Measurements from ENCODE around the gene TM9SF4.

The TM9SF4 gene

DNA sequence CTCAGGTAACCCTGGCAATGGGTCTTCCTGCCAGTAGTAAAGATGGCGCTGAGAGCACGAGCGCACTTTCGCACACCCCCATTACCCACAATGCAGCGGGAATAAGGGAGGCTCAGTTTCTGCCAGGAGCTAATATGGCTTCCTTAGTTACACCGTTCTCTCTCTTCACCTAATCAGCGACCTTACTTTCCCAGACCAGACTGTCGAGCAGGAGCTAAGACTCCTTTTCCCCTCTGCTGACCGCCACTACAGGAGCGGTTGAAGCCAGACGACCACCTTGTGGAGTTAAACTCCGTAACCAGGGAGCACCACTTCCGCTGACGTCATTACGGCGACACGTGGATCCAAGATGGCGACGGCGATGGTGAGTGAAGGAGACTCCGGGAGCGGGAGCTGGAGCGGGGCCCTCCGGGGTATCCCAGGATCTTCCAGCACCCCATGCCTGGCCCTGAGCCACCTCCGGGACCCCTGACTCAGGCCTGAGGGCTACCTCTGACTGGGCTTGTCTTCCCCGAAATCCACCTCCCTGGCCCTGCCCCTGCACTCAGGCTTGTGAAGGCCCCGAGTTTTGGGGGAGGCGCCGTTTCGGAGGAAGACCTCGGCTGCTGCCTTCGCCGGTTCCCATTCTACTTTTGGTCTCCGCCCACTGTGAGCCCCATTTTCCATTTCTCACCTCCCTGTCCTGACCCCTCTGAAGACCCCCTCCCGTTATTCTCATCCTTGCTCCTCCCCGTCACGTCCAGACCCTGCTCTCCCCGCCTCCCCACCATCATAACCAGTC lies at the start of gene TM9SF4:
Gene TM9SF4 (plus strand): TSS at position 323 of the 781 bp plus-strand sequence. CDS start 27 bp downstream, at position 350.
- DNase-seq (ENCODE audit: low spot score), result peak; percentile 86

GRCh38 chr20:32062776-32063170 lies 46.7 kb upstream of the TM9SF4 start:
- no peak for DNase-seq (ENCODE audit: low spot score)

DNA sequence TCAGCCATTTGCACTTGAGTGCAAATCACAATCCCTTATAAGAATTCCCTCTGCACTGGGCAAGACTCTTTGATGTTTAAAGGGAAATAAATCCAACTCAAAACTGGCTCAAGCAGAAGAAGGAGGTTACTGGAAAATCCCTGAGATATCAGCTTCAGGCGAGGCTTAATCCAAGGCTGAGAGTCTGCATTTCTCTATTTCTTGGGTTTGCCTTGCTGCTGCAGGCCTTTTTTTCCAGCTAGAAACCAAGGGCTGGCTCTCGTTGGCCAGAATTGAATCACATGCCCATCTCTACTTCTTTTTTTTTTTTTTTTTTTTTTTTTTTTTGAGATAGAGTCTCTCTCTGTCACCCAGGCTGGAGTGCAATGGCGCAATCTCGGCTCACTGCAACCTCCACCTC lies 45.8 kb upstream of the TM9SF4 start:
- no peak for DNase-seq (ENCODE audit: low spot score)

DNA sequence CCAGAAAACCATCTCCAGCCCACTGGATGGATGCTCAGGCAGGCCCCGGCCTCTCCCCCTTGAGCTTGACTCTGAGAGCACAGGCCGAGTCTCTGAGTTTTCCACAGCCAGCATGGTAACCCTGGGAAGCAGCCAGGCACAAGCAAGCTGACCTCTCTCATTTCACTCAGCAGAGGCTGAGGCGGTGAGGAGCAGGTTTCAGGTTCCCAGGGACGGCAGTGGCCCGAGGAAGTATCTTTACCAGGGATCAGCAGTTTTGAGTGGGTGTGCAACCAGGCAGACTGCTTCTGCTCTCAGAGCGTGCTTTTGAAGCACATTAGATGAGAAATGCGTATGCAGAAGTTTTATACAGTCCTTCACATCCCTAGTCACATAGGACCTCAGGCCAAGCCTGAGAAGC lies 44.8 kb upstream of the TM9SF4 start:
- DNase-seq (ENCODE audit: low spot score), result no peak

DNA sequence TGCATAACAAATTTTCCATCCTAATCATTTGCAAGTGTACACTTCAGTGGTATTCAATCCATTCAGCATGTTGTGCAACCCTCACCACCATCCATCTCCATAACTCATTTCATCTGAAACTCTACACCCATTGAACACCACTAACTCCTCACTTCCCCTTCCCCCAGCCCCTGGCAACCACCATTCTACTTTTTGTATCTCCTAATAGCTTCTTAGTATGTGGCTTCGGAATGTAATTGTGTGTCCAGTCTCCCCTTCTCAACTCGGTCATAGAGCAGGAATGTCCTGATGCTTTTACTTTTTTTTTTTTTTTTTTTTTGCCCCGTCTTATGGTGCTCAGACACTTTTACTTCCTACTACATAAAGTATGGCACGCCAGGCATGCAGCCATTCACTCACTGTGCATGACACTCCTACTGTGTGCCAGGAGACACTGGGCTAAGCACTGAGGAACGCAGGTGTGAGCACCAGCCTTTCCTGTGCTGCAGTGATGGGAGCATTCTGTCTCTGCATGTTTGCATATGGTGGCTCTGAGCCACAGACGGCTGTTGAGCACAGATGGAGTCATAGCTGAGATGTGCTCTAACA lies 42.2 kb upstream of the TM9SF4 start:
- peak; percentile 74 for DNase-seq (ENCODE audit: low spot score)

- DNase-seq (ENCODE audit: low spot score), result no peak
Measured at GRCh38 chr20:32068174-32068573, 41.3 kb upstream of the TM9SF4 start.

GRCh38 chr20:32069711-32070110 lies 39.8 kb upstream of the TM9SF4 start:
- no peak for DNase-seq (ENCODE audit: low spot score)

- DNase-seq (ENCODE audit: low spot score), result no peak
Measured at GRCh38 chr20:32070282-32070681, 39.2 kb upstream of the TM9SF4 start.

DNA sequence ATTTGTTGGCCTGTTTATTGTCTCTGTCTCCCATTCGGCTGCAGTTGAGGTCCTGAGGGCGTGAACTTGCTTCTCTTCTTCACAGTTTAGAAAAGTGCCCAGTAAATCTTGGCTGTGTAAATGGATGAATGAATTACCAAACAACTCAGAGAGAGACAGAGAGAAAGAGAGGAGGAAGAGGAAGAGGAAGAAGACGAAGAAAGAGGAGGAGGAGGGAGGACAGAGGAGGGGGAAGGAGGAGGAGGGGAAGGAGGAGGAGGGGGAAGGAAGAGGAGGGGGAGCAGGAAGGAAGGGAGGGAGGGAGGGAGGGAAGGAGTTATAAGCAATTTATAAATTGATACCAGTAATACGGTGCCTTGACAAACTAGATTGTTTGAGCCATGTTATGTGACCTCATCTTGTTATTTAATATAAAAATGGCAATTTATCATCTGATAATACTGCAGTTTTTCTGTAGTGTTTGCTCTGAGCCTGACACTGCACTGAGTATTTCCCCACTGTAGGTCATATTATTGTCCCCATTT lies 38.8 kb upstream of the TM9SF4 start:
- DNase-seq (ENCODE audit: low spot score), result no peak

GRCh38 chr20:32071395-32072167 lies 37.9 kb upstream of the TM9SF4 start:
- no peak for DNase-seq (ENCODE audit: low spot score)

GRCh38 chr20:32072168-32072750 lies 37.3 kb upstream of the TM9SF4 start:
- DNase-seq (ENCODE audit: low spot score), result no peak

DNA sequence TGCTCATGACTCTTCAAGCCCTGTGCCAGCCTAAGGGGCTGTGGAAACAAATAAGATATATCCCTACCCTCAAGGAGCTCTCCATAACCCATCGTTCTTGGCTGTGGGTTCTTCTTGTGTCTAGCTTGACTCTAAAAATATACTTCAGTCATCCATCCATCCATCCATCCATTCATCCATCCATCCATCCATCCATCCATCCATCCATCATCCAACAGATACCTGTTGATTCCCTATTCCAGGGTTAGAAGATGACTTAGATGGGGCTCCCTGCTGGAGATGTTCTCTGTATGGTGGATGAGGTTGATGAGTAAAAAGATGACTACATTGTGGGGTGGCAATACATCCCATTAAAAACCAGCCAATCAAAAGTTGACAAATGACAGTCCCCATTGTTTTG lies 34.0 kb upstream of the TM9SF4 start:
- DNase-seq (ENCODE audit: low spot score), result no peak

DNA sequence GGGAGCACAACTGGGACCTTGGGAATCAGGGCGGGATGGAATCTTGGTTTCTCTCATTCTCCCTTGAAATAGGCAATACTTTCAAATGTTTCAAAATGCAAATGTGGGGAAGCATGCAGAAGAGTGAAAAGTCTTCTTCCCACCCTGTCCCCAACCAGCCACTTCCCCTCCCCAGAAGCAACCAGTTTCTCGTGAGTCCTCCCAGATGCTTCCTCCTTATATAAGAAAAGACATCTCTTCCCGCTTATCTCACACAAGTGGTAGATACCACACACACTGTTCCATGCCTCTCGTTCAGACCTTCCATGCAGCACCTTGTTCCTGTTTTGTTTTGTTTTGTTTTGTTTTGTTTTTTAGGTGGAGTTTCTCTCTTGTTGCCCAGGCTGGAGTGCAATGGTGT lies 32.3 kb upstream of the TM9SF4 start:
- no peak for DNase-seq (ENCODE audit: low spot score)

- DNase-seq (ENCODE audit: low spot score), result no peak
Measured at GRCh38 chr20:32078322-32078721, 31.2 kb upstream of the TM9SF4 start.

DNA sequence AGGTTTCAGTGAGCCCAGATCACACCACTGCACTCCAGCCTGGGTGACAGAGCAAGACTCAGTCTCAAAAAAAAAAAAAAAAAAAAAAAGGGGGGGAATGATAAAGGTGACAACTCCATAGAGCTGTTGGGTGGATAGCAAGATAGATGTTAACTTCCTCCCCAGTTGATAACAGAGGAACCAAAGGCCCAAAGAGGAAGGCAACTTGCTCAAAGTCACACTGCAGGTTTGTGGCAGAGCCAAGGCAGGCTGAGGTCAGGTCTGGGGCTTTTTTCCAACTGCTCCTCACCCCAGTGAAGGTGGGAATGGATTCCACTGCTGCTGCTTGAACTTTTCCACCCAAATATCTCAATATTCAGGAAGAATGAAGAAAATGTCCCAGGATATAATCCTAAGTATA lies 30.7 kb upstream of the TM9SF4 start:
- no peak for DNase-seq (ENCODE audit: low spot score)

- no peak for DNase-seq (ENCODE audit: low spot score)
Measured at GRCh38 chr20:32079655-32080109, 29.8 kb upstream of the TM9SF4 start.

DNA sequence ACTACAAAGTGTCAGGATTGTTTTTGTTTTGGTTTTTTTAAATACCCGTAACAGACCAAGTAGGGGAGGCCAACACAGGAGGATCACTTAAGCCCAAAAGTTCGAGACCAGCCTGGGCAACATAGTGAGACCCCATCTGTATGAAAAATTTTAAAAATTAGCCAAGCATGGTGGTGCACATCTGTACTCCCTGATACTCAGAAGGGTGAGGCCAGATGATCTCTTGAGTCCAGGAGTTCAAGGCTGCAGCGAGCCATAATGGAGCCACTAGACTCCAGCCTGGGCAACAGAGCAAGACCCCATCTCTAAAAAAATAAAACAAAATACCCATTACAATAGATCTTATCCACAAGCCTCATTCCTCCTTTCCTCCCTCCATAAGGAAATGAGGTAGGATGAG lies 28.7 kb upstream of the TM9SF4 start:
- no peak for DNase-seq (ENCODE audit: low spot score)

DNA sequence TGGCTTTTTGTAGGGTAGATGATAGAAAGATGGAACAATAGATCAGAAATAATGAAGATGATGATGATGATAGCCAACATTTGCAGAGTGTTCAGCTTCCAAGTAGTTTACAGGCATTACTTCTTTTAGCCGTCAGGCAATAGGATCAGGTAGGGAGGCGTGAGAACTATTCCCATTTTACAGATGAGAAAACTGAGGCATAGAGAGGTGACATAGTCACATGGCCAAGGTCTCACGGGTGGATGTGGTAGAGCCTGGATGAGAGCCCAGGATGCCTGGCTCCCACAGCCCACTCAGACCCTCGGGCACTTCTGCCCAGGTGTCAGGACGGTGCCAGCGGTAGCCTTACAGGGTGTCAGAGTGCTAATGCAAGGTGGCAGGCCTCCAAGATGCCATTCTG lies 26.0 kb upstream of the TM9SF4 start:
- DNase-seq (ENCODE audit: low spot score), result no peak

DNA sequence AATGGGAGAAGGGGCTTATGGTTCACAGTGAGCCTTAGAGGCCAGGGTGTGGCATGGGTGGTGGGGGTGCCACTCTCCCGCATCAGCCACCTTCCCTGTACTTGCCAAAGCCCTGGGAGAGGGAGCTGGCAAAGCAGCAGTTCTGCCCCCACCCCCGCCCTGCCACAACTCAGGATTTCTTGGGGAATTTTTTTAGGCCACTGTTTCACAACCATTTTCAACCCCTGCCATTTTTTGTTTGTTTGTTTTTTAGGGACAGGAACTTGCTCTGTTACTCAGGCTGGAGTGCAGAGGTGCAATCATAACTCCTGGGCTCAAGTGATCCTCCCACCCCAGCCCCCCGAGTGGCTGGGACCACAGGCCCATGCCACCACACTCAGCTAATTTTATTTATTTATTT lies 22.4 kb upstream of the TM9SF4 start:
- no peak for DNase-seq (ENCODE audit: low spot score)

GRCh38 chr20:32088759-32089158 lies 20.8 kb upstream of the TM9SF4 start:
- DNase-seq (ENCODE audit: low spot score), result no peak

DNA sequence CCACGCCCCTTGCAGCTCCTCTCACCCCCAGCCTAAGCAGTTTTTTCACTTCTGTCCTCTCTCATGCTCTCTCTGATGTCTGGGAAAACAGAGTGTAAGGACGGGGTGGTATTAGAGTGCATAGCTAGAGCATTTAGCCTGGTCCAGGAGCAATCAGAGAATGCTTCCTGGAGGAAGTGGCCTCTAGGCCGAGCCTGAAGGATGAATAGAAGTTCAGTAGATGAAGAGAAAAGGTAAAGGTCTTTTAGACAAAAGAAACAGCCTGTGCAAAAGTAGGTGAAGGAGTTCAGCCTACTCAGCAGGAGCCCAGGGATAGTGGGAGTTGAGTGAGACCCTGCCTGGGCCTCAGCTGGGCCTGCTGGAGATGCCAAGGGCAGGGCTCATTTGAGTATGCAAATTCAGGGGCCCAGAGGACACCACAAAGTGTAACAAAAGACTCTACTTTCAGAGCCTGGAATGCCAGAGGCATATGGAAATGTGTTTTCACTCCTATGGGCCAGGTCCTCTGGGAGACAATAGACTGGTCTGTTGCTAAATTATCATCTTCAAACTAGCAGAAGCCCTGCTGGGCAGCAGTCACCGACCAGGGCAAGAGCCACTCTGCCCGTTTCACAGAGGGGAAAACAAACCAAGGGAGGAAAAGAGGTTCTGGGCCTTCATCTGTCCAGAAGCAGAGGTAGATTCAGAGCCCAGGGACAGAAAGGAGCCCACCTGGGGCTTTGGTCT lies 19.7 kb upstream of the TM9SF4 start:
- no peak for DNase-seq (ENCODE audit: low spot score)

DNA sequence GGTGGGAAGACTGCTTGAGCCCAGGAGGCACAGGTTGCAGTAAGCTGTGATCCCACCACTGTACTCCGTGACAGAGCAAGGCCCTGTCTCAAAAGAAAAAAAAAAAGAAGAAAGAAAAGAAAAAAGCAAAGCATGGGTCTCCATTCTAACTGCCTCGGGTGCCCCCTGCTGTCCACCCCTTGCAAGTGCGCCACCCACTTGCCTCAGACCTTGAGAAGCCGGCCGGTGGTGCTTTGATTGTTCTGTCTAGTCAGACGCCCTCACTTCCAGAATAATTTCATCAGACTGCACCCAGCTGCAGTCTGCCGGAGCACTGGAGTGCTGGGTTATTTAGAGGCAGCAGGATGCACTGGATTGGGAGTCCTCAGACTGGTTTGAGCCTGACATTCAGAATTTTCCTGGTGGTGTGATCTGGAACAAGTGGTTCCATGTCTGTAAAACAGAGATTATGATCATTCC lies 17.6 kb upstream of the TM9SF4 start:
- DNase-seq (ENCODE audit: low spot score), result peak; percentile 74

Data from hepatic stellate cell (primary cell).